Karpas-422 (cell line): ENCODE measurements around the gene TFR2. TPM values are rescaled to one million over a fixed set of nuclear protein-coding genes. Genes with fewer than 3 reads are reported as not detected.

Experiments
- DNase-seq: peaks from one replicate; pipeline ENCODE4 v3.0.0-alpha.2; 2015
- H2AFZ ChIP-seq: fragments of 200-600 bp; sonication (generic); 2 replicates; pipeline ENCODE4 v1.6.1; 2014; ENCODE audit warnings: antibody characterized with exemption, low read length, mixed read lengths
- H3K27ac ChIP-seq: fragments of 200-600 bp; sonication (generic); 2 replicates; pipeline ENCODE4 v1.5.1; 2014; ENCODE audit warnings: mild to moderate bottlenecking, low read length, moderate library complexity
- H3K27me3 ChIP-seq: fragments of 200-600 bp; sonication (generic); 2 replicates; pipeline ENCODE4 v1.6.1; 2014; ENCODE audit warnings: low read length, mixed read lengths
- H3K36me3 ChIP-seq: fragments of 200-600 bp; sonication (generic); 2 replicates; pipeline ENCODE4 v1.6.1; 2014; ENCODE audit warnings: low read length, mixed read lengths; ENCODE audit not compliant: insufficient read depth
- H3K4me1 ChIP-seq: fragments of 200-600 bp; sonication (generic); 2 replicates; pipeline ENCODE4 v1.6.1; 2014; ENCODE audit warnings: mild to moderate bottlenecking, low read length, mixed read lengths
- H3K4me2 ChIP-seq: fragments of 200-600 bp; sonication (generic); 2 replicates; pipeline ENCODE4 v1.6.1; 2014; ENCODE audit warnings: low read length, low read depth, mild to moderate bottlenecking; ENCODE audit not compliant: poor library complexity, severe bottlenecking
- H3K4me3 ChIP-seq: fragments of 200-600 bp; sonication (generic); 2 replicates; pipeline ENCODE4 v1.5.1; 2014; ENCODE audit warnings: mild to moderate bottlenecking, antibody characterized with exemption, low read length, mixed read lengths
- H3K79me2 ChIP-seq: fragments of 200-600 bp; sonication (generic); 2 replicates; pipeline ENCODE4 v1.6.1; 2014; ENCODE audit warnings: mild to moderate bottlenecking, low read length, mixed read lengths
- H3K9ac ChIP-seq: fragments of 200-600 bp; sonication (generic); 2 replicates; pipeline ENCODE4 v1.6.0; 2014; ENCODE audit warnings: low read length
- H3K9me2 ChIP-seq: fragments of 200-600 bp; sonication (generic), shearing (Covaris generic); replicated peaks from 2 replicates; pipeline ENCODE4 v1.6.0; 2014; ENCODE audit warnings: mild to moderate bottlenecking, low read length, moderate library complexity; ENCODE audit not compliant: insufficient read depth
- H3K9me3 ChIP-seq: fragments of 300-700, 200-600 bp; sonication (generic); 2 replicates; pipeline ENCODE4 v1.6.1; 2014; ENCODE audit warnings: low read length, mixed read lengths
- H4K20me1 ChIP-seq: fragments of 200-600 bp; sonication (generic); 2 replicates; pipeline ENCODE4 v1.6.1; 2014; ENCODE audit warnings: mild to moderate bottlenecking, antibody characterized with exemption, low read length, low read depth; ENCODE audit not compliant: insufficient read depth
- total RNA-seq: library from RNA; depleted of rRNA; stranded (reverse); fragments of >200 nt; shearing (Covaris generic); gene quantifications from 2 replicates; pipeline ENCODE4 v1.2.3, GENCODE V29; 2014; ENCODE audit warnings: low replicate concordance

Gene TFR2
- total RNA-seq, 1 experiment from 2014 or later, result 4.2 TPM

- H3K27me3 ChIP-seq, result no peaks in the 10 kb centered on the region
- no peaks in the 10 kb centered on the region for H3K9me2 ChIP-seq
- H3K79me2 ChIP-seq, result peaks cover 5% of the 10 kb centered on the region; the same call in 1 of the 2 replicates
- H2AFZ ChIP-seq, result no peak overlapping the region
- H3K9ac ChIP-seq, result no peak overlapping the region
- H3K4me1 ChIP-seq, result peaks cover 6% of the 10 kb centered on the region
- no peak overlapping the region for H3K4me3 ChIP-seq
- no peak overlapping the region for H3K27ac ChIP-seq
- H4K20me1 ChIP-seq, result peaks cover 3% of the 10 kb centered on the region; the same call in 1 of the 2 replicates
- DNase-seq, result peak; percentile 62
- H3K4me2 ChIP-seq, result no peak overlapping the region
- H3K36me3 ChIP-seq, result peaks cover 11% of the 10 kb centered on the region
- no peaks in the 10 kb centered on the region for H3K9me3 ChIP-seq
These were observed 38.7 kb upstream of the TFR2 start for GRCh38 chr7:100679927-100680575.

GRCh38 chr7:100679129-100679926, 38.0 kb upstream of the TFR2 start:
- no peaks in the 10 kb centered on the region for H3K9me3 ChIP-seq
- H3K4me1 ChIP-seq, result peaks cover 6% of the 10 kb centered on the region
- no peak for DNase-seq
- no peak overlapping the region for H3K4me2 ChIP-seq
- no peak overlapping the region for H3K9ac ChIP-seq
- peaks cover 11% of the 10 kb centered on the region for H3K79me2 ChIP-seq
- no peak overlapping the region for H3K4me3 ChIP-seq
- no peaks in the 10 kb centered on the region for H3K9me2 ChIP-seq
- H3K36me3 ChIP-seq, result peaks cover 11% of the 10 kb centered on the region
- H4K20me1 ChIP-seq, result peaks cover 8% of the 10 kb centered on the region; the same call in 1 of the 2 replicates
- H3K27ac ChIP-seq, result no peak overlapping the region
- H2AFZ ChIP-seq, result no peak overlapping the region
- no peaks in the 10 kb centered on the region for H3K27me3 ChIP-seq

GRCh38 chr7:100678291-100678984, 37.1 kb upstream of the TFR2 start:
- H3K9ac ChIP-seq, result no peak overlapping the region
- H3K27ac ChIP-seq, result no peak overlapping the region
- H3K9me2 ChIP-seq, result no peaks in the 10 kb centered on the region
- no peak overlapping the region for H3K4me3 ChIP-seq
- H3K4me2 ChIP-seq, result no peak overlapping the region
- no peak overlapping the region for H2AFZ ChIP-seq
- DNase-seq, result no peak
- peaks cover 11% of the 10 kb centered on the region for H3K36me3 ChIP-seq
- peaks cover 6% of the 10 kb centered on the region for H3K4me1 ChIP-seq
- H3K9me3 ChIP-seq, result no peaks in the 10 kb centered on the region
- H3K79me2 ChIP-seq, result peaks cover 17% of the 10 kb centered on the region
- no peaks in the 10 kb centered on the region for H3K27me3 ChIP-seq
- H4K20me1 ChIP-seq, result peaks cover 8% of the 10 kb centered on the region; the same call in 1 of the 2 replicates

GRCh38 chr7:100677308-100678267, 36.2 kb upstream of the TFR2 start:
- DNase-seq, result no peak
- no peak overlapping the region for H3K4me3 ChIP-seq
- H3K9me3 ChIP-seq, result no peaks in the 10 kb centered on the region
- H3K27me3 ChIP-seq, result no peaks in the 10 kb centered on the region
- H3K36me3 ChIP-seq, result peaks cover 10% of the 10 kb centered on the region
- no peak overlapping the region for H2AFZ ChIP-seq
- H3K9me2 ChIP-seq, result no peaks in the 10 kb centered on the region
- H3K27ac ChIP-seq, result no peak overlapping the region
- no peak overlapping the region for H3K4me2 ChIP-seq
- H4K20me1 ChIP-seq, result peaks cover 7% of the 10 kb centered on the region; the same call in 1 of the 2 replicates
- H3K79me2 ChIP-seq, result peaks cover 17% of the 10 kb centered on the region
- H3K4me1 ChIP-seq, result peaks cover 9% of the 10 kb centered on the region
- no peak overlapping the region for H3K9ac ChIP-seq

GRCh38 chr7:100676501-100677306, 35.4 kb upstream of the TFR2 start:
- DNase-seq, result no peak
- Histone ChIP-seq H3K4me2 (peak overlapping the region; percentile 91), H3K27ac (peak overlapping the region; percentile 52; the same call in 1 of the 2 replicates), H3K36me3 (peaks cover 9% of the 10 kb centered on the region; the same call in 1 of the 2 replicates), H3K4me1 (peaks cover 9% of the 10 kb centered on the region), H3K79me2 (peaks cover 17% of the 10 kb centered on the region), H3K9me2 (no peaks in the 10 kb centered on the region), H3K4me3 (peak overlapping the region; percentile 100), H2AFZ (no peak overlapping the region), H3K9me3 (no peaks in the 10 kb centered on the region), H4K20me1 (peaks cover 4% of the 10 kb centered on the region; the same call in 1 of the 2 replicates), H3K9ac (peak overlapping the region; percentile 100), H3K27me3 (no peaks in the 10 kb centered on the region)

GRCh38 chr7:100675581-100676350, 34.4 kb upstream of the TFR2 start:
- Histone ChIP-seq H3K27ac (peak overlapping the region; percentile 89), H3K9me3 (no peaks in the 10 kb centered on the region), H3K9ac (peak overlapping the region; percentile 100), H3K36me3 (peaks cover 9% of the 10 kb centered on the region; the same call in 1 of the 2 replicates), H3K9me2 (no peaks in the 10 kb centered on the region), H3K79me2 (peaks cover 17% of the 10 kb centered on the region), H3K4me1 (peaks cover 9% of the 10 kb centered on the region), H4K20me1 (peaks cover 4% of the 10 kb centered on the region; the same call in 1 of the 2 replicates), H3K4me2 (peak overlapping the region; percentile 91), H3K4me3 (peak overlapping the region; percentile 100), H2AFZ (no peak overlapping the region), H3K27me3 (no peaks in the 10 kb centered on the region)
- peak; percentile 97 for DNase-seq
